CD14-positive monocyte (primary cell): ENCODE data around the gene EXOC4. TPM values are rescaled to one million over a fixed set of nuclear protein-coding genes. Genes with fewer than 3 reads are reported as not detected.
"Not testable (repeated sequence)": the region's sequence is repeated elsewhere in the genome, so short reads cannot be mapped to it uniquely, and the experiment has no call there.

Experiments used
- DNase-seq, 3 donors: peaks; one replicate each; pipeline ENCODE4 v3.0.0-alpha.2; 2011 to 2022
- H2AFZ ChIP-seq: 2 replicates; pipeline ENCODE4 v1.6.0; 2012; ENCODE audit warnings: mild to moderate bottlenecking, low read depth, low read length, inconsistent platforms; ENCODE audit not compliant: insufficient read depth, poor library complexity, severe bottlenecking
- H3K27ac ChIP-seq, 2 donors: 1 replicate in 1 of 2; 2 replicates in 1 of 2; pipeline ENCODE4 v1.5.1; 2012 to 2013; ENCODE audit warnings: low read length in 2 of 2, control low read depth in 1 of 2, inconsistent platforms in 1 of 2, low read depth in 1 of 2, mild to moderate bottlenecking in 1 of 2
- H3K27me3 ChIP-seq, 2 donors: one replicate each; pipeline versions ENCODE4 v1.6.0 to v1.6.1; 2011 to 2013; ENCODE audit warnings: low read length in 2 of 2; ENCODE audit not compliant: control insufficient read depth in 2 of 2, insufficient read depth in 2 of 2
- H3K36me3 ChIP-seq, 2 donors: replicated peaks in 1 of 2; 1 replicate in 1 of 2; 2 replicates in 1 of 2; pipeline versions ENCODE4 v1.5.1 to v1.6.1; 2012 to 2013; ENCODE audit warnings: low read length in 2 of 2, control low read depth in 1 of 2, inconsistent platforms in 1 of 2, mild to moderate bottlenecking in 1 of 2; ENCODE audit not compliant: insufficient read depth in 2 of 2, control insufficient read depth in 1 of 2
- H3K4me1 ChIP-seq, 2 donors: 1 replicate in 1 of 2; 2 replicates in 1 of 2; pipeline versions ENCODE4 v1.5.1 to v1.6.1; 2012 to 2013; ENCODE audit warnings: low read length in 2 of 2, control low read depth in 1 of 2, inconsistent platforms in 1 of 2, mild to moderate bottlenecking in 1 of 2, moderate library complexity in 1 of 2; ENCODE audit not compliant: insufficient read depth in 2 of 2, control insufficient read depth in 1 of 2
- H3K4me2 ChIP-seq: replicated peaks from 2 replicates; pipeline ENCODE3; 2012; ENCODE audit warnings: low read length, moderate library complexity, mild to moderate bottlenecking; ENCODE audit not compliant: poor library complexity, severe bottlenecking; ENCODE audit errors: extremely low read depth
- H3K4me3 ChIP-seq, 3 experiments: fragments of 200-600 bp in 1 of 3; sonication (generic) in 1 of 3; replicated peaks in 1 of 3; 1 replicate in 2 of 3; 2 replicates in 1 of 3; pipeline ENCODE4 v1.5.1; 2011 to 2013; ENCODE audit warnings: low read length in 3 of 3, mild to moderate bottlenecking in 3 of 3, control low read depth in 2 of 3, low read depth in 2 of 3, inconsistent platforms in 1 of 3, moderate library complexity in 1 of 3
- H3K79me2 ChIP-seq: 2 replicates; pipeline ENCODE4 v1.6.0; 2012; ENCODE audit warnings: mild to moderate bottlenecking, control low read depth, inconsistent platforms, low read length, moderate library complexity; ENCODE audit not compliant: insufficient read depth
- H3K9ac ChIP-seq: 2 replicates; pipeline ENCODE4 v1.6.0; 2017; ENCODE audit warnings: low read length, mild to moderate bottlenecking; ENCODE audit not compliant: insufficient read depth, poor library complexity, severe bottlenecking
- H3K9me3 ChIP-seq, 2 donors: replicated peaks in 1 of 2; 1 replicate in 1 of 2; 2 replicates in 1 of 2; pipeline versions ENCODE4 v1.5.1 to v1.6.1; 2012 to 2013; ENCODE audit warnings: low read length in 2 of 2, control low read depth in 1 of 2; ENCODE audit not compliant: control insufficient read depth in 1 of 2, insufficient read depth in 1 of 2
- H4K20me1 ChIP-seq: 2 replicates; pipeline ENCODE4 v1.6.0; 2012; ENCODE audit warnings: mild to moderate bottlenecking, low read length, control low read depth, moderate library complexity; ENCODE audit not compliant: insufficient read depth
- H3K27ac Mint-ChIP-seq, 7 donors: one replicate each; pipeline ENCODE4 v1.8.0; 2020; ENCODE audit warnings: mild to moderate bottlenecking in 7 of 7, mixed read lengths in 7 of 7, moderate library complexity in 6 of 7, inconsistent platforms in 2 of 7
- H3K27me3 Mint-ChIP-seq, 3 donors: one replicate each; pipeline ENCODE4 v1.8.0; 2021 to 2022; ENCODE audit warnings: low read depth in 3 of 3, mild to moderate bottlenecking in 3 of 3, mixed read lengths in 3 of 3, moderate library complexity in 3 of 3, inconsistent platforms in 1 of 3
- H3K36me3 Mint-ChIP-seq, 2 donors: one replicate each; pipeline ENCODE4 v1.8.0; 2020; ENCODE audit warnings: mixed read lengths in 2 of 2, inconsistent platforms in 1 of 2, mild to moderate bottlenecking in 1 of 2
- H3K4me1 Mint-ChIP-seq: one replicate; pipeline ENCODE4 v1.8.0; 2020; ENCODE audit warnings: mild to moderate bottlenecking, mixed read lengths
- H3K4me3 Mint-ChIP-seq, 2 donors: one replicate each; pipeline ENCODE4 v1.8.0; 2020; ENCODE audit warnings: mild to moderate bottlenecking in 2 of 2, mixed read lengths in 2 of 2, moderate library complexity in 1 of 2
- H3K9me3 Mint-ChIP-seq, 7 donors: one replicate each; pipeline ENCODE4 v1.8.0; 2020 to 2022; ENCODE audit warnings: mixed read lengths in 7 of 7, mild to moderate bottlenecking in 6 of 7, moderate library complexity in 6 of 7, inconsistent platforms in 2 of 7
- WGBS: methylation state at CpG from one replicate; pipeline ENCODE4 v1.1.5; 2013; ENCODE audit warnings: missing lambda C conversion rate; ENCODE audit not compliant: insufficient coverage; 5-methylcytosine and 5-hydroxymethylcytosine counted together
- intact Hi-C, 2 donors: fragments of 100-400 bp; cut with micrococcal nuclease; formaldehyde crosslinking; loops; one replicate each; pipeline versions ENCODE4 v1.15.0 to v1.15.1; 2023
- polyA plus RNA-seq, 3 donors: library from polyadenylated mRNA; depleted of rRNA in 1 of 3; unstranded in 2 of 3; stranded (reverse) in 1 of 3; fragments of 300-500 nt in 2 of 3; fragments of >200 nt in 1 of 3; fragmentation: Illumina TruSeq in 2 of 3; gene quantifications; 1 replicate in 2 of 3; 2 replicates in 1 of 3; pipeline ENCODE4 v1.2.3, GENCODE V29; 2012 to 2021
- TF ChIP-seq, protein P1 (sequence below): fragments of 200-600 bp; IDR thresholded peaks from one replicate; pipeline ENCODE4 v1.8.0; 2022; ENCODE audit warnings: antibody characterized with exemption, mild to moderate bottlenecking

Gene EXOC4
- polyA plus RNA-seq, 3 donors = 20.6 to 22.3 (median 22.3) TPM

DNA sequence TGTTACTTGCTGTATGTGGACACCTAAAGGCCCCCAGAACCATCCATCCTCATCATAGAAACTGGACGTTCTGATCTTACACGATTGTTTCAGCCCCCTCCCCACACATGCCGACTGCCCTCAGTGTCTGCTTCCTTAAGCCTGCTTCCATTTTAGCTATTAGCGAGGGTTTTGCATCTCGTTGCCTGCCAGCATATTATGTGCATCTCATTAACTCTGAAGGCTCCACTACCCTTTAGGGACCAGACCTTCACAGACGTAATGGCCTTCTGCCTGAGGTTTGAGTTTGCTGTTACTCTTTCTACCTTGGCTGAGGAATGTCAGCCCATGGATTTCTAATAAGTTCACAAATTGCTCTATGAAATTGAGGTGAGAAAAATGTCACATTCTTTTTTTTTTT lies 820.4 kb downstream of the EXOC4 start:
- Histone ChIP-seq H3K9me3 (peaks cover 0 to 5% of the 10 kb centered on the region in 2 donors), H3K4me1 (no peaks in the 10 kb centered on the region), H3K9ac (no peak overlapping the region), H4K20me1 (no peaks in the 10 kb centered on the region), H2AFZ (no peak overlapping the region), H3K27me3 (no peaks in the 10 kb centered on the region), H3K27ac (no peak overlapping the region), H3K79me2 (no peaks in the 10 kb centered on the region), H3K4me2 (no peak overlapping the region), H3K36me3 (no peaks in the 10 kb centered on the region), H3K4me3 (no peak overlapping the region)
- DNase-seq = no peak
- Mint-ChIP-seq H3K36me3 (peaks cover 9 to 21% of the 10 kb centered on the region in 2 donors), H3K4me3 (no peak overlapping the region), H3K4me1 (peaks cover 2% of the 10 kb centered on the region), H3K27me3 (peaks cover 0 to 1% (median 0%) of the 10 kb centered on the region in 3 donors), H3K27ac (no peak overlapping the region), H3K9me3 (peaks cover 5 to 12% (median 8%) of the 10 kb centered on the region in 7 donors)
- intact Hi-C loops = no loop called here
- 94% methylated on average over 4 of the region's 6 CpGs for WGBS
- TF ChIP-seq, protein P1, sequence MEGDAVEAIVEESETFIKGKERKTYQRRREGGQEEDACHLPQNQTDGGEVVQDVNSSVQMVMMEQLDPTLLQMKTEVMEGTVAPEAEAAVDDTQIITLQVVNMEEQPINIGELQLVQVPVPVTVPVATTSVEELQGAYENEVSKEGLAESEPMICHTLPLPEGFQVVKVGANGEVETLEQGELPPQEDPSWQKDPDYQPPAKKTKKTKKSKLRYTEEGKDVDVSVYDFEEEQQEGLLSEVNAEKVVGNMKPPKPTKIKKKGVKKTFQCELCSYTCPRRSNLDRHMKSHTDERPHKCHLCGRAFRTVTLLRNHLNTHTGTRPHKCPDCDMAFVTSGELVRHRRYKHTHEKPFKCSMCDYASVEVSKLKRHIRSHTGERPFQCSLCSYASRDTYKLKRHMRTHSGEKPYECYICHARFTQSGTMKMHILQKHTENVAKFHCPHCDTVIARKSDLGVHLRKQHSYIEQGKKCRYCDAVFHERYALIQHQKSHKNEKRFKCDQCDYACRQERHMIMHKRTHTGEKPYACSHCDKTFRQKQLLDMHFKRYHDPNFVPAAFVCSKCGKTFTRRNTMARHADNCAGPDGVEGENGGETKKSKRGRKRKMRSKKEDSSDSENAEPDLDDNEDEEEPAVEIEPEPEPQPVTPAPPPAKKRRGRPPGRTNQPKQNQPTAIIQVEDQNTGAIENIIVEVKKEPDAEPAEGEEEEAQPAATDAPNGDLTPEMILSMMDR = no peak

DNA sequence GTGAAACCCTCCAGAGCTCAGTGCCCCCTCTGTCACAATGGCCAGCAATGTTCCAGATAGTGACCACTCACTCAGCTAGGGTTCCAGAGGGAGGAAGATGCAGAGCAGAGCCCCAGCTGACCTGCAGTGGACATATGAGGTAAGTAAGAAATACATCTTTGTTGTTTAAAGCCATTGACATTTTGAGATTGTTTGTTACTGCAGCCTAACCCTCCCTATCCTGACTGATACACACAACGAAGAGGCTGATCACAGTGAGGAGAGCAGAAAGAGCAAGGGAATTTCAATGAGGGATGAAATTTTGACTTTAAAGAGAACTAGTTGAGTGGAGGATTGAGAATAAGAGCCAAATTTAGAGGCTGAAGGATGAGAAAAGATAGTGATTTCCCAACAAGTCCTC lies 822.9 kb downstream of the EXOC4 start:
- WGBS = no CpG with 5 or more reads among the region's 1 CpG
- no peak overlapping the region for H3K27ac Mint-ChIP-seq

GRCh38 chr7:134077560-134077959 lies 824.7 kb downstream of the EXOC4 start:
- peak overlapping the region in 1 of 7 donors; percentile 22 for H3K27ac Mint-ChIP-seq
- no CpG with 5 or more reads among the region's 2 CpGs for WGBS
- intact Hi-C loops = not testable (repeated sequence)

More for the DNA sequence above, 822.9 kb downstream of the EXOC4 start:
- H3K36me3 Mint-ChIP-seq = peaks cover 9 to 21% of the 10 kb centered on the region in 2 donors
- Histone ChIP-seq H3K4me2 (no peak overlapping the region), H3K4me3 (no peak overlapping the region), H3K4me1 (no peaks in the 10 kb centered on the region), H4K20me1 (no peaks in the 10 kb centered on the region), H3K79me2 (no peaks in the 10 kb centered on the region), H2AFZ (no peak overlapping the region), H3K27me3 (no peaks in the 10 kb centered on the region), H3K27ac (no peak overlapping the region), H3K9ac (no peak overlapping the region), H3K9me3 (peaks cover 0 to 5% of the 10 kb centered on the region in 2 donors), H3K36me3 (no peaks in the 10 kb centered on the region)
- no peaks in the 10 kb centered on the region for H3K27me3 Mint-ChIP-seq
- DNase-seq = no peak
- intact Hi-C loops = no loop called here
- H3K4me1 Mint-ChIP-seq = peaks cover 2% of the 10 kb centered on the region
- H3K9me3 Mint-ChIP-seq = peaks cover 5 to 11% (median 8%) of the 10 kb centered on the region in 7 donors
- TF ChIP-seq, protein P1 = no peak
- no peak overlapping the region for H3K4me3 Mint-ChIP-seq

More at GRCh38 chr7:134077560-134077959, 824.7 kb downstream of the EXOC4 start:
- DNase-seq, H3K36me3 ChIP-seq, H3K27me3 ChIP-seq, H4K20me1 ChIP-seq, H3K4me2 ChIP-seq, H3K4me3 ChIP-seq, H3K4me1 Mint-ChIP-seq, H3K79me2 ChIP-seq, H3K9ac ChIP-seq, H3K9me3 ChIP-seq, H3K27me3 Mint-ChIP-seq, H2AFZ ChIP-seq, H3K4me1 ChIP-seq, H3K4me3 Mint-ChIP-seq, H3K27ac ChIP-seq: not testable (repeated sequence)
- Mint-ChIP-seq H3K36me3 (peaks cover 9 to 17% of the 10 kb centered on the region in 2 donors), H3K9me3 (peaks cover 5 to 11% (median 8%) of the 10 kb centered on the region in 7 donors)
